AG20443 (cell line): ENCODE measurements around the gene SLC36A3.
"Not testable (repeated sequence)": the region's sequence is repeated elsewhere in the genome, so short reads cannot be mapped to it uniquely, and the experiment has no call there.

Experiments
- DNase-seq: peaks from one replicate; pipeline ENCODE4 v3.0.0; 2012; ENCODE audit warnings: low spot score, mixed read lengths

Gene SLC36A3

GRCh38 chr5:151258816-151259215 is 44.8 kb downstream of the SLC36A3 start:
- no peak for DNase-seq

DNA sequence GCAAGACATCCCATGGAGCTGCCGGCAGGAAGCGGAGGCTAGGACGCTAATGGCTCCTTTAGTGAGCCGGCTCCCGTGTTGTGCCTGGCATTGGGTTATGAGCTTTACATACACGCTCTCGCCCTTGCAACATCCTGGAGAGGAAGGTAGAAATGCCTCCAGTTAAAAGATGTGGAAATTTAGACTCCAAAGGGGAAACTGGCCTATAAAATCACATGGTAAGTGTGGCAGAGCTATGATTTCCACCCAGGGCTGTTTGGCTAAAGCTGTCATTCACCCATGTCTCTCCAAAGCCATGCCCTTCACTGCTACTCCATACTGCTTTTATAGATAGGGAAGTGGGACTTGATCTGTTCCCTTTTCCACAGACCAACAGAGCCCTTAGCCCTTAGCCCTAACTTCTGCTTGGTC is 45.4 kb downstream of the SLC36A3 start:
- no peak for DNase-seq

DNA sequence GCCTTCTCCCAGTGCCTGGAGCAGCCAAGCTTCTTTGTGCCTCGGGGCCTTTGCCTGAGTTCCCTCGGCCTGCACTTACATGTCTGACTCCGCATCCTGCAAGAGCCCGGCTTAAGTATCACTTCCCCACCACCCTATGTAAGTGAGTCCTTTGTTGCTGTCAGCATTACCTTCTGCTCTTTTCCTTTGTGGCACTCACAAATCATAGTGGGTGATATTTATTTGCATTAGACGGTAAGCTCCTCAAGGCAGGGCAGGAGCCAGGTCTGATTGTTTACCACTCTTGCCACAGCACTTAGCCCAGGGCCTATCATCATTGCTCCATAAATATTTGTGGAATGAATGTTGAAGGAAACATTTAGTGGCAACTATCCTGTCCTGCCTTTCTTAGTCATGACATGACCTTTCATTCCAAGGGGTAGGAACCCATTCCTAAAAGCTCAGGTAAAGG is 45.8 kb downstream of the SLC36A3 start:
- DNase-seq, result peak; percentile 30

- DNase-seq, result no peak
Measured at GRCh38 chr5:151255621-151256286, 47.8 kb downstream of the SLC36A3 start.

- DNase-seq, result not testable (repeated sequence)
Measured at GRCh38 chr5:151254990-151255389, 48.6 kb downstream of the SLC36A3 start.

DNA sequence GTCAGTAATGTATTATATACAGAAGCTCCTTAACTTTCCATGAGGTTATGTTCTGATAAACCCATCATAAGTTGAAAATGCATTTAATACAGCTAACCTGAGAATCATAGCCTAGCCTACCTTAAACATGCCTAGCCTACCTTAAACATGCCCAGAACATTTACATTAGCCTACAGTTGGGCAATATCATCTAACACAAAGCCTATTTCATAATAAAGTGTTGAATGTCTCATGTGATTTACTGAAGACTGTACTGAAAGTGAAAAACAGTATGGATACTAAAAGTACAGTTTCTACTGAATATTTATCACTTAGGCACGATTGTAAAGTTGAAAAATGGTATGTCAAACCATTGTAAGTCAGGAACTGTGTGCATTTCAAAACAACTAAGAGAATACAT is 49.0 kb downstream of the SLC36A3 start:
- no peak for DNase-seq

- DNase-seq, result no peak
Measured at GRCh38 chr5:151253605-151253950, 50.0 kb downstream of the SLC36A3 start.

DNA sequence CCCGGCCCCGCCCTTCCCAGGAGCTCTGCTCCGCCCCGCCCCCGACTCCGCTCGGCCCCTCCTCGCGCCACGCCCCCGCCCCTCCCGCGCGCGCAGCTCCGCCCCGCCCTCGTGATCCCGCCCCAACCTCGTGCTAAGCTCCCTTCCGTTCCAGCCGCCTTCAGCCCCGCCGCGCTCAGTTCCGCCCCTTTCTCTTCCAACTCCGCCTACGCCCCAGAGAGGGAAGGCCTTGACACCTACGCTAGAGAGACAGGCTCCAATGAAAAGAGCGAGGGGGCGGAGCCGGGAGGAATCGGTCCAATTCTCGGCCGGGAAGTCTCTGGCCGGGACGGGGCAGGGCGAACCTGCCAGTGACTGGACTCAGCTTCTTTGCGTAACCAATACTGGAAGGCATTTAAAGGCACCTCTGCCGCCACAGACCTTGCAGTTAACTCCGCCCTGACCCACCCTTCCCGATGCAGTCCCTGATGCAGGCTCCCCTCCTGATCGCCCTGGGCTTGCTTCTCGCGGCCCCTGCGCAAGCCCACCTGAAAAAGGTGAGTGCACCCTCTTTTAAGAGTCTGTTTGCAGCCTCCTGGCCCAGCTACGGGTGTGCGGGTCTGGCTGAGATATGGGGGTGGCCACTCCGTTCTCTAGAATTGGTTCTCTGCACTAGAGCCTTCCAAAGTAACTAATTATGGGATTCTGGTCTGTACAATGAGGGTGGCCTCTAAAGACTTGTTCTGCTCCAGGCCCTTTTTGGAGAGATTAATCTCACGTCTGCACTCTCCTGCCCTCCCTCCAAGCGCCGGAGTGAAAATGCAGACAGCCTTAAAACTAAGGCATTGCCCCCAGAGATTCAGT is 50.6 kb downstream of the SLC36A3 start, which contains the start of gene GM2A:
TSS of gene GM2A (plus strand) at position 424 of the 843 bp plus-strand sequence. CDS start at position 456, 32 bp downstream.
- peak; percentile 99 for DNase-seq

- no peak for DNase-seq
Measured at GRCh38 chr5:151251621-151252020, 51.9 kb downstream of the SLC36A3 start.

DNA sequence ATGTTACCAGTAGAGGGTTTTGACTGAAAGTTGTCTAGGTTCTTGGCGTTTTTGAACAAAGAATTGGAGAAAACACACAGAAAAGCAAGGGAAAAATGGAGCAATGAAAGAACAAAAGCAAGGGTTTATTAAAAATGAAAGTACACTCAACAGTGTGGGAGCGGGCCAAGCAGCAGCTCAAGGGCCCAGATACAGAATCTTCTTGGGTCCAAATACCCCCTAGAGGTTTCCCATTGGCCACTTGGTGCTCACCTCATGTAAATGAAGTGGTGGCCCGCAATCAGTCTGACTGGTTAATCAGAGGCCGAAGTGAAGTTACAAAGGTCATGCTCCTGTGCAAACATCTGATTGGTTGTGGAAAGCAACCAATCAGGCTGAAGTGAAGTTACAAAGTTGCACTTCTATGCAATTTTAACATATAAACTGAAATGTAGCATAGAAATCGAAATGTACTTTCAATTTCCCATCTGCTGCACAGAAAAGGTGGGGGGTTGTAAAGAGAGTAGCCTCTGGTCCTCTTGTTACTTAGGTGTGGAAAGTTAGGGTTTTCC is 52.5 kb downstream of the SLC36A3 start:
- DNase-seq, result no peak

DNA sequence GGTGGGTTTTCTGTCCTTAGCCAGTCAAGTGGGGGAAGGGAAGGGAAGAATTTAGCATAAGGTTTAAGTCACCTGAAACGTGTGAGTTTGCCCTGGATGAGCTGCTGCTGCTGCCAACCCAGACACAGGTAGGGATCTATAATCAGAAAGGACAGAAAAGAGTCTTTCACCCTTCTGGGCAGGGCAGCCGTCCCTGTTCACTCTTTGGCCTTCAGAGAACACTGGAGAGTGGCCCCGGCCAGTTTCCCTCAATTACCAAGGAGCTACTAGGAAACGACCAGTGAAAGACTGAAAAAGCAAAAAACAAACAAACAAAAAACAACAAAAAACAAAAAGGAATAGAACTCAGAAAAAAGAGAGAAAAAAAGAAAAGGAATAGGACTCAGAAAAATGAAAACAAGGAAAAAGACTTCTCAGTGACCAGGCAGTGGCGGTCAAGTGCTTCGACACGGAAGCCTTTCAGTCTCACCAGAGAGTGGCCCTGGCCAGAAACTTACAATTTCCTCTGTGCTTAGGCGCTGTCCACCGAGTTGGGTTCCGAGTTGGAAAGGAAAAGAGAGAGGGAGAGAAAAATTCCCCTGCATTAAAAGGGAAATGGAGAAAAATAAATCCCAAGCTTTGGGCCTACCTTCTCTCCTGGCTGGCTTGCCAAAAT is 53.1 kb downstream of the SLC36A3 start:
- no peak for DNase-seq

- DNase-seq, result no peak
Measured at GRCh38 chr5:151249281-151249680, 54.3 kb downstream of the SLC36A3 start.

DNA sequence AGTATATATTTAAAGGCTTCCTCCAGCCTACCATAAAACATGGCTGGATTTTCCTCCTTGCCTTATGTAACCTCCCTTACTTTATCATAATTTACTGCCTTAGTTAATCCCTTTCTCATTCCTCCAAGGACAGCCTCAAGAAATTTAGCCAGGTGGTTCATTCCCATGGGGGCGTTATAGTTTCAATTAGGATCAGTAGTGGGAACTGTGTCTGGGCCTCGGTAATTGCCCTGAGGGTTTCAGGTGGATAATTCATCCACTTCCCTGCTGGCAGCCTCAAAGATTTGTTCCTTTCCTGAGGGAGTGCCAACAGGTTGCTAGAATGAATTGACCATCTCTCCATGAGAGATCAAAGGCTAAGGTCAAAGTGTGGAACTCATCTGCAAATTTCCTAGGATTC is 54.9 kb downstream of the SLC36A3 start:
- DNase-seq, result no peak

DNA sequence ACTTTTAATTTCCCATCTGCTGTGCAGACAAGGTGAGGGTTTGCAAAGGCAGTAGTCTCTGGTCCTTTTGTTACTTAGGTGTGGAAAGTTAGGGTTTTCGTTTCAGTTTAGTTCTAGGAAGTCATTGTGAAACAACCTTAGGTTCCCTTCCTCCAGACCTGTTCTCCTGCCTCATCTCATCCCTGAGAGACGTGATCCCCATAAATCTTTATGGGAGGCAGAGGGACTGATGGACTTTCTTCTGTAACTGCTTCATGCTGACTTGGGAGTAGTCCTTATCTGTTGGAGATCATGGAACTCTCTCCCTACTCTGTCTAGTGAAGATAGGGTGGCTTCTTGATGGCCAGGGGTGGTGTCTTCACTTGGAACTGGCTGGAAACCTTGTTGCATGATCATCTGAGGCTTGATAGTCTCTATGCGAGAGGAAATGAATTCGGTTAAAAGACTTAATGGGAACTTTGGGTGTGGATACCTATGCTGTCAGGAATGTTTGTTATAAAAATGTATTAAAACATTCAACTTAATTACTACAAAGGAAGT is 57.8 kb downstream of the SLC36A3 start:
- no peak for DNase-seq

GRCh38 chr5:151244206-151244605 is 59.4 kb downstream of the SLC36A3 start:
- no peak for DNase-seq

- DNase-seq, result no peak
Measured at GRCh38 chr5:151243564-151243963, 60.0 kb downstream of the SLC36A3 start.

DNA sequence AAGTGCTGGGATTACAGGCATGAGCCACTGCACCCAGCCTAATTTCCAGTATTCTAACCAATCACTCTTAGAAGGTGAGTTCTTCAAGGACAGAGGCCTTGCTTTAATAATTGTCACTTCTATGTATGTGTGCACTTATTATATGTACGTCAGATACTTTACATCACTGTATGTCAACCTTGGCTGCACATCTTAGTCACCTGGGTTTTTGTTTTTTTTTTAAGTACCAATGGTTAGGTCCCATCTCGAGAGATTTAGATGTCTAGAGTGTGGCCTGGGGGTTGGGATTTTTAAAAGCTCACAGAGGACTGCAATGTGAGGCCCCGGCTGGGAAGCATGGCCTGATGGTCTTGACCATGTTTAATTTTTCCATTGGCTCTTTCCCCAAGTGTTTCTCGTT is 60.4 kb downstream of the SLC36A3 start:
- no peak for DNase-seq

- DNase-seq, result no peak
Measured at GRCh38 chr5:151240924-151241635, 62.5 kb downstream of the SLC36A3 start.

DNA sequence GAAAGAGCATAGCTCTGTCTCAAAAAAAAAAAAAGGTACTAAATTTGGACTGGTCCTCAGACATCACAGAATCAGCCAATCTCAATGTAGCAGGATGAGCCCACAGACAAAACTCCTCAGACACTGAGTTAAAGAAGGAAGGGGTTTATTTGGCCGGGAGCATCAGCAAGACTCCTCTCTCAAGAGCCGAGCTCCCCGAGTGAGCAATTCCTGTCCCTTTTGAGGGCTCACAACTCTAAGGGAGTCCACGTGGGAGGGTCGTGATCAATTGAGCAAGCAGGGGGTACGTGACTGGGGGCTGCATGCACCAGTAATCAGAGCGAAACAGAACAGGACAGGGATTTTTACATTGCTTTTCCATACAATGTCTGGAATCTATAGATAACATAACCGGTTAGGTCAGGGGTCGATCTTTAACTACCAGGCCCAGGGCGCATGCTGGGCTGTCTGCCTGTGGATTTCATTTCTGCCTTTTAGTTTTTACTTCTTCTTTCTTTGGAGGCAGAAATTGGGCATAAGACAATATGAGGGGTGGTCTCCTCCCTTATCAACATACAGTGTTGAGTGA is 63.2 kb downstream of the SLC36A3 start:
- not testable (repeated sequence) for DNase-seq

DNA sequence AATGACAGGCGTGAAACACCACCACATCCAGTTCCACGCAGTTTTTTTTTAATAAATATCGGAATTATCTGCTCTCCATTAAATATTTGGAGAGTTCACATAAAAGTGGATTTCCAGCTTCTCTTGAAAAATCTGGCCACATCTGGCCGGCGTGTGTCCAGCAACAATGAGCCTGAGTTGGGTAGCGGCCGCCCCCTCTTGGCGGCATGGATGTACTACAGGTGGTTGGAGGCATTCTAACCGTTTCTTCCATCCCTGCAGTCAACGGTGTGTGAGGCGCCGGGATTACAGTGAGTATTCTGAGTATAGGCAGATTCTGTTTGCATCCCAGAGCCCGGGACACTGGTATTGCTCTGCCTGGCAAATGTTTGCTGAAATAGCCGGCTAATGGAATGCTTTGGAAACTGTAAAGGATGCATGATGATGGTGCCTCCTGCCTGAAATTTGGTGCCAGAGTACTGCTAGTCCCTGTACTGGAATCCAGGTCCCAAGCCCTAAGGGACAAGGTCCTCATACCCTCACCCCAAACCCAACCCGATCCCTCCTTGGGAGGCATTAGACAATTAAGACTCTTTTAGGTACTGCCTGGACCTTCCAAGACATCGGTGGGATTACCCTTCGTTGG is 64.2 kb downstream of the SLC36A3 start:
- peak; percentile 80 for DNase-seq

DNA sequence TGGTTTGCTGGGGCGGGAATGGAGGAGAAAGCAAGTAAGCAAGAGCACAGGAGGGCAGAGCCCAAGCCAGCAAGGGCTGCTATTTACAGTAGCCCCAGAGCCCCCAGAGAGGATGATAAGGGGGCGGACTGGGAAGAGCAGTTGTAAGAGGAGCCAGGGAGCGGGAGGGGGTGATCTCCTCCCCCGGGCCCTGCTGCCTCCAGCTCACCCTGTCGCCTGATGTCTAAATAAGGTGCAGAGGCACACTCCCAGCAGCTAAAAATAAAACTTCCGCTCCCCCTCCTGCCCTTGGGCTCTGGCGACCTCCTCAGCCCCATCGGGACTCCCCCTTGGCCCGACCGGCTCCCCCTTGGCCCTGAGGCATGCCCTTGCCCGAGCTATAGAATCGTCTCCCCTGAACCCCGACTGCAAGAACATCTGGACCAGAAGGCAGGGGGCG is 65.2 kb downstream of the SLC36A3 start:
- no peak for DNase-seq
